ENCODE results near the gene SUCO. TPM values are rescaled to one million over a fixed set of nuclear protein-coding genes. Genes with fewer than 3 reads are reported as not detected.

Gene SUCO
- total RNA-seq, 2 donors from 2014 or later, result 62.2 TPM

GRCh38 chr1:172498857-172499256 is 34.1 kb upstream of the SUCO start:
- H3K27me3 ChIP-seq (ENCODE audit: control insufficient read depth, insufficient read depth, low read length, poor library complexity, severe bottlenecking), result peaks cover under 1% of the 10 kb centered on the region
- no peak overlapping the region for H3K27ac Mint-ChIP-seq
- no peak overlapping the region for H3K4me3 Mint-ChIP-seq
- peaks cover 34% of the 10 kb centered on the region for H3K4me1 Mint-ChIP-seq
- H3K36me3 Mint-ChIP-seq (ENCODE audit: low read depth), result no peaks in the 10 kb centered on the region
- WGBS, 2 experiments (ENCODE audit: insufficient coverage in 1 of 2, insufficient read length in 1 of 2), result 95 to 100% methylated on average over 2 of the region's 2 CpGs
- H3K27me3 Mint-ChIP-seq (ENCODE audit: insufficient read depth), result no peaks in the 10 kb centered on the region
- DNase-seq, result no peak
- H3K4me1 ChIP-seq (ENCODE audit: control insufficient read depth, insufficient read depth, low read length), result peaks cover 10% of the 10 kb centered on the region
- H3K4me3 ChIP-seq (ENCODE audit: low read length), result no peak overlapping the region
- no peaks in the 10 kb centered on the region for H3K9me3 ChIP-seq (ENCODE audit: control insufficient read depth, low read length)
- no peak overlapping the region for H3K9ac ChIP-seq (ENCODE audit: extremely low read depth, low read length, poor library complexity, severe bottlenecking)
- no peaks in the 10 kb centered on the region for H3K9me3 Mint-ChIP-seq
- no peak for TF ChIP-seq CTCF (conservative IDR thresholded peaks at IDR 0.05)
- no peak overlapping the region for H3K27ac ChIP-seq (ENCODE audit: low read depth, low read length)
- no peaks in the 10 kb centered on the region for H3K36me3 ChIP-seq (ENCODE audit: control insufficient read depth, insufficient read depth, low read length)

GRCh38 chr1:172499636-172500141 is 33.3 kb upstream of the SUCO start:
- peak; percentile 56 for DNase-seq
- Mint-ChIP-seq H3K4me1 (peaks cover 34% of the 10 kb centered on the region), H3K27ac (no peak overlapping the region), H3K9me3 (no peaks in the 10 kb centered on the region), H3K27me3 (ENCODE audit: insufficient read depth) (no peaks in the 10 kb centered on the region), H3K36me3 (ENCODE audit: low read depth) (no peaks in the 10 kb centered on the region), H3K4me3 (no peak overlapping the region)
- 90% methylated on average over 3 of the region's 3 CpGs for WGBS, 2 experiments (ENCODE audit: insufficient coverage in 1 of 2, insufficient read length in 1 of 2)
- Histone ChIP-seq H3K4me3 (ENCODE audit: low read length) (no peak overlapping the region), H3K27me3 (ENCODE audit: control insufficient read depth, insufficient read depth, low read length, poor library complexity, severe bottlenecking) (no peaks in the 10 kb centered on the region), H3K27ac (ENCODE audit: low read depth, low read length) (no peak overlapping the region), H3K9ac (ENCODE audit: extremely low read depth, low read length, poor library complexity, severe bottlenecking) (no peak overlapping the region), H3K36me3 (ENCODE audit: control insufficient read depth, insufficient read depth, low read length) (no peaks in the 10 kb centered on the region), H3K4me1 (ENCODE audit: control insufficient read depth, insufficient read depth, low read length) (peaks cover 10% of the 10 kb centered on the region), H3K9me3 (ENCODE audit: control insufficient read depth, low read length) (no peaks in the 10 kb centered on the region)
- no peak for TF ChIP-seq CTCF (conservative IDR thresholded peaks at IDR 0.05)

- H3K36me3 ChIP-seq (ENCODE audit: control insufficient read depth, insufficient read depth, low read length), result no peaks in the 10 kb centered on the region
- WGBS, 2 experiments (ENCODE audit: insufficient coverage in 1 of 2, insufficient read length in 1 of 2), result 78 to 85% methylated on average over 1 to 2 of the region's 2 CpGs
- Mint-ChIP-seq H3K27me3 (ENCODE audit: insufficient read depth) (no peaks in the 10 kb centered on the region), H3K36me3 (ENCODE audit: low read depth) (no peaks in the 10 kb centered on the region), H3K4me1 (peaks cover 34% of the 10 kb centered on the region), H3K4me3 (no peak overlapping the region), H3K9me3 (no peaks in the 10 kb centered on the region), H3K27ac (no peak overlapping the region)
- TF ChIP-seq CTCF (conservative IDR thresholded peaks at IDR 0.05), result no peak
- no peaks in the 10 kb centered on the region for H3K9me3 ChIP-seq (ENCODE audit: control insufficient read depth, low read length)
- DNase-seq, result no peak
- no peak overlapping the region for H3K4me3 ChIP-seq (ENCODE audit: low read length)
- H3K27ac ChIP-seq (ENCODE audit: low read depth, low read length), result no peak overlapping the region
- peaks cover 10% of the 10 kb centered on the region for H3K4me1 ChIP-seq (ENCODE audit: control insufficient read depth, insufficient read depth, low read length)
- no peak overlapping the region for H3K9ac ChIP-seq (ENCODE audit: extremely low read depth, low read length, poor library complexity, severe bottlenecking)
- no peaks in the 10 kb centered on the region for H3K27me3 ChIP-seq (ENCODE audit: control insufficient read depth, insufficient read depth, low read length, poor library complexity, severe bottlenecking)
Measured at GRCh38 chr1:172500207-172500606, 32.7 kb upstream of the SUCO start.

Data from endodermal cell (in vitro differentiated cells).